Measurements from ENCODE around the gene TP53BP2. TPM values are rescaled to one million over a fixed set of nuclear protein-coding genes. Genes with fewer than 3 reads are reported as not detected.
A peak's percentile ranks its signal among the peaks of the same experiment; 100 is the strongest.
"Not testable (repeated sequence)": the region's sequence is repeated elsewhere in the genome, so short reads cannot be mapped to it uniquely, and the experiment has no call there.

TP53BP2 gene
- total RNA-seq, 2 donors from 2014 or later = 122 to 174 TPM

DNA sequence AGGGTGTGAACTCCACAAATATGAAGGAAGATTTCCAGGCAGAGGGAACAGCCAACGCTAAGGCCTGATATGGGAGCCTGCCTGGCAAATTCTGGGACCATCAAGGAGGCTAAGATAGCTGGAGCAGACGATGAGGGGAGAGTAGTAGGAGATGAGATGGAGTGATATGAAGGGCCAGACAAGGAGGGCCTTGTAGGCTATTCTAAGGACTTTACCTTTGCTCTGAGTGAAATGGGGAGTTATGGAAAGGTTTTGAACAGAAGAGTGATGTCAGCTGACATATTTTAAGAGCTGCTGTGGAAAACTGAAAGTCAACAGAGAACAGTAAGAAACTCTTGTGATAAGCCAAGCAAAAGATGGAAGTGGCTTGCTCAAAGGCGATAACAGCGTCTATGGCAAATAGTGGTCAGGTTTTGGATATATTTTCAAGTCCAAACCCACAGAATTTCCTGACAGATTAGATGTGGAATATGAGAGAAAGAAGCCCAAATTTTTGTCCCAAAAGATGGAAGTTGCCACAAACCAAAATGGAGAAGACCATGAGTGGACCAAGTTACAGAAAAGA lies 2.1 kb upstream of the TP53BP2 start:
- ATAC-seq (no peak), DNase-seq (ENCODE audit: low spot score) (no peak)
- Mint-ChIP-seq H3K9me3 (peaks cover 4% of the 10 kb centered on the region), H3K4me1 (ENCODE audit: low read depth in 2 of 2) (peaks cover 35 to 36% of the 10 kb centered on the region in 2 donors), H3K27ac (peak overlapping the region; percentile 90 to 97), H3K36me3 (peaks cover 5% of the 10 kb centered on the region), H3K4me3 (peak overlapping the region; percentile 94), H3K27me3 (peaks cover 0 to 13% of the 10 kb centered on the region in 2 donors)

DNA sequence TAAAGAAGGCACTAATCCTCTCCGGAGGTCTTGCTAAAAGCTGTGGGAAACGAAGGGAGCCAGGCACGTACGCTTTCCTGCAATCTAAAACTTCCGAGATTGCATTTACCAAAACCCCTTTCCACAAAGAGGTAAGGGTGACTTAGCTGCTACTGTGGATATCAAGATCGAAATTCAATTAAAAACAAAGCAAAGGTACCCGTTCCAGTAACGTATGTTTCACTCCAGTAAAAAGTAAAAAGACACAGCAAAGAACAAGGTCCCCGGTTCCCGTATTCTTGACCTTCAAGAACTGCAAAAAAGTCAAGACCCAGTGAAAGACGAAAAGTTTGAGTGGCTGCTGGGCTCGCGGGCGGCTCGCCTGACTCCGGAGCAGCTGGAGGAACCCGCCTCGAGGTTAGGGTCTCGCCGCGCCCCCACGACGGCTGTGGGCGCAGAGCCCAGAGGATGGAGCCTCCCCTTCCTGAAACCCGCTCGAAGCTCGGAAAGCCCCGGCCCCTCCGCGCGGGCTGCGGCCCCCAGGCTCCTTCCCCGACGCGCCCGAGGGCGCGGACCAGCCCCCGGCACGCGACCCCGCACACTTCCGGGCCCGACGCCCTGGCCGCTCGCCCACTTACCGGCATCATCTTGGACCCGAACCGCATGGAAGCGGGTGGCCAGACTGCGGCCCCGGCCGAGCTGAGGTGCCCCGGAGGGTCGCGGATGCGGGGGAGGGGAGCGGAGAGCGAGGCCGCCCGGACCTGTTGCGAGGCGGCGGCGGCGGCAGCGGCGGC lies 524 bp downstream of the TP53BP2 start:
- peak; percentile 80 for DNase-seq (ENCODE audit: low spot score)
- Mint-ChIP-seq H3K4me1 (ENCODE audit: low read depth in 2 of 2) (peaks cover 40 to 45% of the 10 kb centered on the region in 2 donors), H3K36me3 (peaks cover 5% of the 10 kb centered on the region), H3K27ac (peak overlapping the region; percentile 97 to 98), H3K9me3 (peaks cover 4% of the 10 kb centered on the region), H3K27me3 (peaks cover 0 to 7% of the 10 kb centered on the region in 2 donors), H3K4me3 (peak overlapping the region; percentile 94)
- peak; percentile 58 to 63 for ATAC-seq

DNA sequence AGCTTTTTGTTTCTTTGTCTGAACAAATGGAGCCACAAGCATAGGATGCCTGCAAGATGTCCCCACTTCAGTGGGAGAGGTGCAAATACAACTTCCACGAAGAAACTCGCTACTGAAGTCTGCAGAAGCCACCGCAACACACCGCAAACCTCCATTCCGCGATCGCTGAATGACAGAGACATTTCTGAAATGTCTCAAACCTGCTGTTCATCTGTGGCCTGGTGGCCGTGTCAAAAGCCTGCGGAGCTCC lies 1.0 kb downstream of the TP53BP2 start:
- Mint-ChIP-seq H3K9me3 (peaks cover 4% of the 10 kb centered on the region), H3K4me1 (ENCODE audit: low read depth in 2 of 2) (peaks cover 41 to 48% of the 10 kb centered on the region in 2 donors), H3K27ac (peak overlapping the region; percentile 97 to 98), H3K4me3 (peak overlapping the region; percentile 94), H3K36me3 (peaks cover 5% of the 10 kb centered on the region), H3K27me3 (peaks cover 0 to 2% of the 10 kb centered on the region in 2 donors)
- ATAC-seq = peak; percentile 25 to 62
- peak; percentile 80 for DNase-seq (ENCODE audit: low spot score)

DNA sequence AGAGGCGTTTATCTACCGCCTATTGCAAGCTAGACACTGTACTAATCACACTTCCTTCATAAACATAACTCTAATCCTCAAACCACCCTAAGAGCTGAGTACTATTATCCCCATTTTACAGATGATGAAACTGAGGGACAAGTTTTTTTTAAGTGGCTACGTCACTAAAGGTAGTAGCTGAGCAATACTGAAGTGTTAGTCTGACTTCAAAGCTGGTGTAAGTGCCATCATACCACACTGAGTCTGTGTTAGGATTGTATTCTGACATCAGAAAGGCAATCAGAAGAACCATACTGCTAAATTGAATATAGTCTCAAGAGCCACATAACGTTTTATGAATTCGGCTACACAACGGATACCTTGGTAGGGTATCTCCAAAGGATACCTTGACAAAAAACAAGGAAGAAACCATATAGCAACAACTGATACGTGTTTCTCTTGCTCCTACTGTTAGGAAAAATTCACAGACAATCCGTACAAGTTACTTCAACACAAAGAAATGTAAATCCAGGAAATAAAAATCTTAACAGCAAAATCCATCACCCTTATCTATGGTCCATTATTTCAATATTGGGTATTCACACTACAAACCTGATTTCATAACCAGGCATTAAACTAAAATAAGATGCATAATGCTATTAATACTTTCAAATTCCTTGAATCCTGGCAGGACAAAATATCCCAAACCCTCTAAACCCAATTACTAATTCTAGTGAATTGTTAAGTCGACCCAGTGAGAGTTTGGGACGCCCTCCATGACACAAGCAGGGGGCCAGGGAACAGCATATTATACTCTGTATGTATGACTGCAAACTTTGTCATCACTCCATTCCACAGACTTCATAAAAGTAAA lies 1.6 kb downstream of the TP53BP2 start:
- H3K27ac Mint-ChIP-seq = peak overlapping the region; percentile 97 to 98
- no peaks in the 10 kb centered on the region for H3K27me3 Mint-ChIP-seq
- peaks cover 4% of the 10 kb centered on the region for H3K9me3 Mint-ChIP-seq
- H3K4me1 Mint-ChIP-seq (ENCODE audit: low read depth in 2 of 2) = peaks cover 40 to 48% of the 10 kb centered on the region in 2 donors
- H3K4me3 Mint-ChIP-seq = peak overlapping the region; percentile 94
- H3K36me3 Mint-ChIP-seq = peaks cover 5% of the 10 kb centered on the region
- ATAC-seq (peak in 1 of 2 donors; percentile 4), DNase-seq (ENCODE audit: low spot score) (no peak)

DNA sequence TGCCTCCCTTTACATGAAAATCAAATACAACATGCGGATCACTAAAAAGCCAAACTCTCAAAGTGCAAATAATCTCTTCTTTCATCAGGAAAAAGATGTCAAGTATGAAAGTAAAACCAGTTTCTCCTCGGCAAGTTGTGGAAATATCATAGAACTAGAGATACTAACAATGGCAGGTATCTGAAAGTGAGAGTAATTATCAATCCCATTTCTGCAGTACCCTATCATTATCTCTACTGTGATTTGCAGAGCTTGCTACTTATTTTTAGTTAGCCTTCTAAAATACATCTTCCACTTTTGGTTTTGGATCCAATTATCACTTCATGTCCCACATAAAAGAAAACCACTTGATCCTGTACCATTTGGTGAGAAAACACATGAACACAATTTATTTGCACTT lies 3.0 kb downstream of the TP53BP2 start:
- peak overlapping the region in 1 of 2 donors; percentile 64 for H3K27ac Mint-ChIP-seq
- H3K4me1 Mint-ChIP-seq (ENCODE audit: low read depth in 2 of 2) = peaks cover 48 to 59% of the 10 kb centered on the region in 2 donors

DNA sequence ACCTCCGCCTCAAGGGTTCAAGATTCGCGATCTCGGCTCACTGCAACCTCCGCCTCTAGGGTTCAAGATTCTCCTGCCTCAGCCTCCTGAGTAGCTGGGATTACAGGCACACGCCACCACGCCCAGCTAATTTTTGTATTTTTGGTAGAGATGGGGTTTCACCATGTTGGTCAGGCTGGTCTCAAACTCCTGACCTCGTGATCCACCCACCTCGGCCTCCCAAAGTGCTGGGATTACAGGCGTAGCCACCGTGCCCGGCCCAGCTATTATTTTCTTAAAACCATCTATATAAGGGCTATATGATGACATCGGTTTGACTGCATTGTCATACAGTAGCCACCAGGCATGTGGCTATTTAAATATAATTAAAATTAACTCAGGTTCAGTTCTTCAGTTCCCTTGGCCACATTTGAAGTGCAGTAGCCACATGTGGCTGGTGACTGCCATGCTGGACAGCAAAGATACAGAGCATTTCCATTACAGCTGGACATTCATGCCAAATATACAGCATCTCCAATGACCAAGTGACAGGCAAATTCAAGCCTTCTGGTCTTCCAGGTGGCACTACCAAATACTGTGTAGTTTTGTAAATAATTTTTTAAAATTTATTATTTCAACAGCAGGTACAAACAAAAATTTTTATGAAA lies 3.6 kb downstream of the TP53BP2 start:
- DNase-seq (ENCODE audit: low spot score); H3K9me3 Mint-ChIP-seq; H3K27ac Mint-ChIP-seq; ATAC-seq; H3K27me3 Mint-ChIP-seq; H3K4me3 Mint-ChIP-seq; H3K36me3 Mint-ChIP-seq: not testable (repeated sequence)
- peaks cover 47 to 56% of the 10 kb centered on the region in 2 donors for H3K4me1 Mint-ChIP-seq (ENCODE audit: low read depth in 2 of 2)

More for the DNA sequence above, 3.0 kb downstream of the TP53BP2 start:
- no peak for DNase-seq (ENCODE audit: low spot score)
- H3K27me3 Mint-ChIP-seq = no peaks in the 10 kb centered on the region
- ATAC-seq = no peak
- peak overlapping the region; percentile 60 for H3K4me3 Mint-ChIP-seq
- H3K36me3 Mint-ChIP-seq = peaks cover 5% of the 10 kb centered on the region
- H3K9me3 Mint-ChIP-seq = no peaks in the 10 kb centered on the region

DNA sequence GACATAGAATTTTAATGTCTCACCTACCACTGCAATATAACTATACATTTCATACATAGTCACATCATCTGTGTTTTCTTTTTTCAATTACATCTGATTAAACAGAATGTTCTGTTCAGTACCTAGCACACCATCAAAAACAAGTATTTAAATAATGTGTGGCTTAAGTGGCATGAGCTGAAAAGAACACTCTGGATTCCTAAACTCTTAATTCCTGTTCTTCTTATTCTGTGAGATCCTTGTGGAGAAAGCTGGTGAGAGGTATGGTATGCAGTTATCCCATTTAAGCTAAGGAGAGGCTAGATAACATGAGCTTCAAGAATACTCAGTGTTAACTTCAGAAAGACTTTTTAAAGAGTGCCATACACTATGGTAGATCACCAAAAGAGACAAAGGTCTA lies 5.5 kb downstream of the TP53BP2 start:
- DNase-seq (ENCODE audit: low spot score) = no peak
- Mint-ChIP-seq H3K4me3 (no peak overlapping the region), H3K9me3 (no peaks in the 10 kb centered on the region), H3K4me1 (ENCODE audit: low read depth in 2 of 2) (peaks cover 41 to 49% of the 10 kb centered on the region in 2 donors), H3K27ac (peak overlapping the region in 1 of 2 donors; percentile 32), H3K36me3 (peaks cover 5% of the 10 kb centered on the region), H3K27me3 (no peaks in the 10 kb centered on the region)
- no peak for ATAC-seq

DNA sequence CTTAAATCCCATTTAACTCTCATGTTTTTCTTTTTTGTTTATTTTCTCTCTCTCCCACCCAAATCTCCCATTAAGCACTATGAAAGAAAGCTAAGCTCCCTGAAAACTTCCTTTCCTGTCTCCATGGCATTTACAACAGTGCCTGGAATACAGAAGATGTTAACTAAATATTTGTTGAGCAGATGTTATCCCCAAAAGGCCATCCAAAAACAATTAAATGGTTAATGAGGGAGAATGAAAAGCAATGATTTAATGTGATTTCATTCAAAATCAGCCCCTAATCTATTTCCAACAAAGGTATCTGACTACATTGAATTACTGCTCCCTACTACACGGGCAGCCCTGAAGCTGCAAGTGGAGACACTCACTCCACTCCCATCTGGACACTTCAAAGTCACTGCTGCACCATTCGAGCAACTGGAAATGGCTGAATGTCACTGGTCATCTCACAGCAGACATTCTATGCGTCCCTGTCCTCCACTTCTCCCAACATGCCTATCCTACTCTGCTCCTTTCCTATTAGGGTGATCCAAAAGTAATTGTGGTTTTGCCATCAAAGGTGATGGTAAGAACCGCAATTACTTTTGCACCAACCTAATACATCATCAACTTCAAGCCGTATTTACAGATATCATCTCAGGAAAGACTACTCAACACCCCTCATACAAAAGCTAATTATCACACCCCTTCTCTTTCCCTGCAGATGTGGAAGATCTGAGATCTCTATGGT lies 7.5 kb downstream of the TP53BP2 start:
- H3K4me3 Mint-ChIP-seq = peak overlapping the region; percentile 53

DNA sequence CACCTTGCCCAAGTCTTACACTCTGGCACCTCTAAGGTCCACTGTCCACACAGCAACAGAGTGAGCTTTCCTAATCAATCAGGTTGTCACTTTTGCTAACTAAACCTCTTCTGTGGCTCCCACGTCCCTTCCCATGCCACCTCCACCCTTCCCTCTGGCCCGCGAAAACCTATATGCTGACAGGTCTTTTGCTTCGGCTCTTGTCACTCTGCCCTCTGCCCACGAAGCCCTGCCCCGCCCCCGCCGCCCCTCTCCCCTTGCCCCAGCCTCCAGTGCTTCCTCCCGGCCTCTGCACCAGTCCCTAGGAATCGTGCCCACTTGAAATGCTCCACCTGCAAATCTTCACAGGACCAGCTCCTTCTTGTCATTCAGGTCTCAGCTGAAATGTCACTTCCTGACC lies 8.1 kb downstream of the TP53BP2 start:
- no peak for ATAC-seq
- Mint-ChIP-seq H3K4me1 (ENCODE audit: low read depth in 2 of 2) (peaks cover 27 to 29% of the 10 kb centered on the region in 2 donors), H3K27ac (peak overlapping the region; percentile 42 to 75), H3K4me3 (peak overlapping the region; percentile 53), H3K36me3 (no peaks in the 10 kb centered on the region), H3K27me3 (no peaks in the 10 kb centered on the region), H3K9me3 (no peaks in the 10 kb centered on the region)
- DNase-seq (ENCODE audit: low spot score) = no peak

More for the DNA sequence above, 7.5 kb downstream of the TP53BP2 start:
- Mint-ChIP-seq H3K36me3 (no peaks in the 10 kb centered on the region), H3K4me1 (ENCODE audit: low read depth in 2 of 2) (peaks cover 31 to 34% of the 10 kb centered on the region in 2 donors), H3K27ac (peak overlapping the region; percentile 42 to 75), H3K27me3 (no peaks in the 10 kb centered on the region), H3K9me3 (no peaks in the 10 kb centered on the region)
- ATAC-seq (no peak), DNase-seq (ENCODE audit: low spot score) (no peak)

DNA sequence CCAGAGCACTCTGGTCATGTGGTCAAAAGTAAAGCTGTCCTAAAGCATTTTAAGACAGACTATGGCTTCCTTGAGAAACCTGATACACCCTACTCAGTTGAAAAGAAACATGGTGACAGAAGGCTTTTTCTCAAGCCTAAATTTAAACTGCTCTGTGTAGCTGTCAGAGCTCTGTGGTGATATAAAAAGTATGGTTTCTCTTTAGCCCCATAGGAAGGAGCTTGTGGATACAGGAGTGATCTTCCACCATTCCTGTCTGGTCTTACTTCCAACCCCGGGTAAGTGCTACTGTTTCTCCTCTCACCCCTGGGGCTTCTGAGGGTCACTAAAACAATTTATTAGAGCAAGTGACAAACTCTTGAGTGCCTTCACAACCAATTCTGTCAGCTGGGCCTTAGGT lies 8.5 kb downstream of the TP53BP2 start:
- Mint-ChIP-seq H3K4me3 (no peak overlapping the region), H3K9me3 (no peaks in the 10 kb centered on the region), H3K4me1 (ENCODE audit: low read depth in 2 of 2) (peaks cover 25 to 26% of the 10 kb centered on the region in 2 donors), H3K36me3 (no peaks in the 10 kb centered on the region), H3K27me3 (no peaks in the 10 kb centered on the region), H3K27ac (peak overlapping the region in 1 of 2 donors; percentile 75)
- ATAC-seq (no peak), DNase-seq (ENCODE audit: low spot score) (no peak)

DNA sequence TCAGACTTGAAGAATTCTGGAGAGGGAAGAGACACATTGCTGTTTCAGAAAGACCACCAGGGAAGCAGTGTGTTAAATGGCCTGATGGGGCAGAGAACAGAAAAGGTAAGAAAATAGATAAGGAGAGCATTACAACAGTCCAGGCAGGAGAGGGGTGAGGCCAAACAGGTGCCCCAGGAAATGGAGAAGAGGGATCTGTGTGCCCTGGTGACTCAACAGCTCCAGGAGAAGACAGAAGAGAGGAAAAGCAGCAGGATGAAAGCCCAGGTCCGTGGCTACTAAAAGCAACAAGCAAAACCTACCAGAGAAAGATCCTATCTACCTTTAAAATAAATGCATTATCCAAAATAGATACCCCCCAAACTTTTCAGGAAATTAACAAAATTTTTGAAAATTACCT lies 9.2 kb downstream of the TP53BP2 start:
- Mint-ChIP-seq H3K9me3 (no peaks in the 10 kb centered on the region), H3K4me1 (ENCODE audit: low read depth in 2 of 2) (peaks cover 25 to 26% of the 10 kb centered on the region in 2 donors), H3K27ac (no peak overlapping the region), H3K36me3 (no peaks in the 10 kb centered on the region), H3K4me3 (no peak overlapping the region), H3K27me3 (no peaks in the 10 kb centered on the region)
- DNase-seq (ENCODE audit: low spot score) (no peak), ATAC-seq (no peak)

DNA sequence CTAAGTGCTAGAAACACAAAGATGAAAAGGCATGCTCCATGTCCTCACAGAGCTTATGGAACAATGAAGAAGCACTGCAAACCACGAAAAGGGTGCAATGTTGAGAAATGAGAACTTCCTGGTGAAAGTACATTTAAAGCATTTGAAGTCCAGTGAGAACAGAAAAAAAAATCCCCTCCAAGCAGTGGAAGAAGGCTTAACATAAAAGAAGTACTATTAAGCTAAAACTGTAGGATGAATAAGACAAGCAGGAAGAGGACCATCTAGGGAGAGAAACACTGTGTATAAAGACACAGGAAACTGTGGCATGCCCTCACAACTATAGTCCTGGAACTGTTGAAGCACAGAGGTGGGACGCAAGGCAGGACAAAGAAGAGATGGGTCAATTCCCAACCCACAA lies 10.0 kb downstream of the TP53BP2 start:
- no peaks in the 10 kb centered on the region for H3K9me3 Mint-ChIP-seq
- H3K4me3 Mint-ChIP-seq = no peak overlapping the region
- no peaks in the 10 kb centered on the region for H3K36me3 Mint-ChIP-seq
- ATAC-seq (peak; percentile 37 to 41), DNase-seq (ENCODE audit: low spot score) (no peak)
- no peaks in the 10 kb centered on the region for H3K27me3 Mint-ChIP-seq
- no peak overlapping the region for H3K27ac Mint-ChIP-seq
- H3K4me1 Mint-ChIP-seq (ENCODE audit: low read depth in 2 of 2) = peaks cover 25 to 26% of the 10 kb centered on the region in 2 donors

All from natural killer cell treated with Interleukin-12 subunit alpha and Interleukin-12 subunit beta and Interleukin-15 and Interleukin-18, amount 100 ng/mL, for 72 hours (primary cell).